DND-41 (cell line): ENCODE measurements around the gene ANKRD13A.
A peak's percentile ranks its signal among the peaks of the same experiment; 100 is the strongest.

Experiments used
- ATAC-seq: fragments of 200-7000 bp; cut with Tn5 transposase; 3 replicates; pipeline ENCODE4 v1.9.1; 2021; ENCODE audit warnings: low read depth; ENCODE audit not compliant: insufficient read depth
- DNase-seq: peaks from one replicate; pipeline ENCODE4 v3.0.0-alpha.2; 2020
- H2AFZ ChIP-seq: 2 replicates; pipeline ENCODE4 v1.6.0; 2012; ENCODE audit warnings: low read depth, low read length
- H3K27ac ChIP-seq: 2 replicates; pipeline ENCODE4 v1.5.1; 2012; ENCODE audit warnings: low read length, inconsistent platforms
- H3K27me3 ChIP-seq: fragments of 200-600 bp; sonication (generic); 2 replicates; pipeline ENCODE4 v1.6.0; 2012; ENCODE audit warnings: low read length, mild to moderate bottlenecking, inconsistent platforms; ENCODE audit not compliant: insufficient read depth, poor library complexity
- H3K36me3 ChIP-seq: 2 replicates; pipeline ENCODE4 v1.5.1; 2012; ENCODE audit warnings: low read length, inconsistent platforms; ENCODE audit not compliant: insufficient read depth
- H3K4me1 ChIP-seq: 2 replicates; pipeline ENCODE4 v1.5.1; 2012; ENCODE audit warnings: mild to moderate bottlenecking, low read length; ENCODE audit not compliant: insufficient read depth
- H3K4me2 ChIP-seq: 2 replicates; pipeline ENCODE4 v1.6.0; 2012; ENCODE audit warnings: mild to moderate bottlenecking, moderate library complexity, low read length, inconsistent platforms; ENCODE audit not compliant: insufficient read depth
- H3K4me3 ChIP-seq, 2 experiments: fragments of 200-600 bp in 1 of 2; shearing (Covaris generic) in 1 of 2; 2 replicates each; pipeline ENCODE4 v1.5.1; 2012 to 2016; ENCODE audit warnings: inconsistent platforms in 2 of 2, low read length in 2 of 2, mild to moderate bottlenecking in 2 of 2, low read depth in 1 of 2, moderate library complexity in 1 of 2
- H3K79me2 ChIP-seq: 2 replicates; pipeline ENCODE4 v1.6.0; 2012; ENCODE audit warnings: low read length, inconsistent platforms; ENCODE audit not compliant: insufficient read depth
- H3K9ac ChIP-seq: 2 replicates; pipeline ENCODE4 v1.6.0; 2012; ENCODE audit warnings: low read depth, mild to moderate bottlenecking, inconsistent platforms, low read length, moderate library complexity
- H3K9me3 ChIP-seq: 2 replicates; pipeline ENCODE4 v1.5.1; 2012; ENCODE audit warnings: low read length, moderate library complexity, mild to moderate bottlenecking, inconsistent platforms; ENCODE audit not compliant: insufficient read depth, severe bottlenecking
- H4K20me1 ChIP-seq: 2 replicates; pipeline ENCODE4 v1.6.0; 2012; ENCODE audit warnings: low read length; ENCODE audit not compliant: insufficient read depth
- EZH2 ChIP-seq: IDR thresholded peaks from 3 replicates; pipeline ENCODE4 v1.6.1; 2012; ENCODE audit warnings: borderline replicate concordance, low read depth, mild to moderate bottlenecking, moderate library complexity, low read length, inconsistent platforms; ENCODE audit not compliant: severe bottlenecking
- TF ChIP-seq, protein P1 (sequence below): IDR thresholded peaks from 2 replicates; pipeline ENCODE4 v1.5.1; 2012; ENCODE audit warnings: borderline replicate concordance, low read length, moderate library complexity, mild to moderate bottlenecking; ENCODE audit not compliant: poor library complexity, severe bottlenecking; ENCODE audit errors: extremely low read depth

ANKRD13A gene

DNA sequence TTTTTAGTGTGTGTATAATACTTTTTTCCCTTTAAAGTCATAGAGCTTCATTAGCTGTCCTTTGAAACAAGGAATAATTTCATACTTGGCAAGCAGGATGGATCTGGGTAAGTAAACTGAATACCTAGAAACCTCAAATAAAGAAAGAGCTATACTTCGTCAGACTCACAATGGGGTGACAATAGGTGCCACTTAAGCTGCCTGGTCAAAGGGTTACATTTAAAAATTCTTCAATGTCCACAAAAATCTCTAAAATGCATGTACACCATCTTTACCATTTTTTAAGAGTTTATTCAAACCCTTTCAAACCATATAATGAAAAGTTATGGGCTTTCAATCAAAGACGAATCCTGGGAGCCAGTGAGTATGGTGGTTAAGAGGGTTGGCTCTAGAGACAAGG lies 6.1 kb upstream of the ANKRD13A start:
- Histone ChIP-seq H3K27ac (no peak overlapping the region), H3K27me3 (no peaks in the 10 kb centered on the region), H3K79me2 (peaks cover 66% of the 10 kb centered on the region), H4K20me1 (peaks cover 12% of the 10 kb centered on the region; the same call in 1 of the 2 replicates), H3K4me3 (no peak overlapping the region), H3K9ac (no peak overlapping the region), H3K4me2 (peak overlapping the region; percentile 92; the same call in 1 of the 2 replicates), H3K36me3 (peaks cover 43% of the 10 kb centered on the region), H3K9me3 (no peaks in the 10 kb centered on the region), H2AFZ (no peak overlapping the region), H3K4me1 (peaks cover 33% of the 10 kb centered on the region)
- TF ChIP-seq EZH2 = no peak
- TF ChIP-seq, protein P1, sequence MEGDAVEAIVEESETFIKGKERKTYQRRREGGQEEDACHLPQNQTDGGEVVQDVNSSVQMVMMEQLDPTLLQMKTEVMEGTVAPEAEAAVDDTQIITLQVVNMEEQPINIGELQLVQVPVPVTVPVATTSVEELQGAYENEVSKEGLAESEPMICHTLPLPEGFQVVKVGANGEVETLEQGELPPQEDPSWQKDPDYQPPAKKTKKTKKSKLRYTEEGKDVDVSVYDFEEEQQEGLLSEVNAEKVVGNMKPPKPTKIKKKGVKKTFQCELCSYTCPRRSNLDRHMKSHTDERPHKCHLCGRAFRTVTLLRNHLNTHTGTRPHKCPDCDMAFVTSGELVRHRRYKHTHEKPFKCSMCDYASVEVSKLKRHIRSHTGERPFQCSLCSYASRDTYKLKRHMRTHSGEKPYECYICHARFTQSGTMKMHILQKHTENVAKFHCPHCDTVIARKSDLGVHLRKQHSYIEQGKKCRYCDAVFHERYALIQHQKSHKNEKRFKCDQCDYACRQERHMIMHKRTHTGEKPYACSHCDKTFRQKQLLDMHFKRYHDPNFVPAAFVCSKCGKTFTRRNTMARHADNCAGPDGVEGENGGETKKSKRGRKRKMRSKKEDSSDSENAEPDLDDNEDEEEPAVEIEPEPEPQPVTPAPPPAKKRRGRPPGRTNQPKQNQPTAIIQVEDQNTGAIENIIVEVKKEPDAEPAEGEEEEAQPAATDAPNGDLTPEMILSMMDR = no peak
- DNase-seq = no peak
- ATAC-seq = no peak

DNA sequence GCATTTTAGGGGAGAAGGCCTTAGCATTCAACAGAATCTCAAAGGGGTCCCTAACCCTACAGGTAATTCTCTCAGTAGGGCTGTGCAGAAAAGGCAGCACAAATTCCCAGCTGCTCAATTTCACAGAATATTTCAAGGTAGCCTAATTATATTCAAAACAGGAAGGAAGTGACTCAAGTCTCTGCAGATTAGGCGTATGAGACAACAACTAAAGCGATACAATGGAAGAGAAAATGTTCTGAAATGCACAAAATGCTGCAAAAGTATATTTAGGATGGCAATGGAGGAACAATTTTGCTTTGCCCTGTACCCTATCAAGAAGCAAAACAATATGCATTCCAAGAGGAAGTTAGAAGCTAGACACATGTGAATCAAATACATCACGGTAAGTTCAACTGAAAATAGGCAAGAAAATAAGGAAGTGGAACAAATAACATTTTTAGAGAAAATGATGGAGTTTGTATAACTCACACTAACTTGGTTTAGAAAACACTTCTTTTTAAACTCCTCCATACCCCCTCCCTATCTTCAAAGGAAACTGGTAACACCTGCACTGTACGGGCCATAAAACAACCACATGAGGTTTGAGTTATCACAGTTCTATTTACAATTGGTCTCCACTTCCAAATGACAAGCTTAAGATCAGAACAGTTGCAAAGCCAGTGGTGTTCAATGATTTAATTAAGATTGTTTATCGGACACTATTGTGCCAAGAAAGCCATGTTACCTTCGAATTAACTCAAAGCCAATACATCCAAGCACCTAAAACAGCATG lies 4.6 kb upstream of the ANKRD13A start:
- Histone ChIP-seq H3K27me3 (no peaks in the 10 kb centered on the region), H4K20me1 (peaks cover 12% of the 10 kb centered on the region; the same call in 1 of the 2 replicates), H3K4me1 (peaks cover 42% of the 10 kb centered on the region), H2AFZ (peak overlapping the region; percentile 73; the same call in 1 of the 2 replicates), H3K9ac (peak overlapping the region; percentile 85), H3K27ac (peak overlapping the region; percentile 91), H3K79me2 (peaks cover 66% of the 10 kb centered on the region), H3K9me3 (no peaks in the 10 kb centered on the region), H3K4me2 (peak overlapping the region; percentile 92), H3K36me3 (peaks cover 28% of the 10 kb centered on the region), H3K4me3 (peak overlapping the region; percentile 79 to 84; a peak in 3 of 4 replicates)
- TF ChIP-seq, protein P1 = no peak
- TF ChIP-seq EZH2 = no peak
- DNase-seq (peak; percentile 29), ATAC-seq (peak; percentile 36)

DNA sequence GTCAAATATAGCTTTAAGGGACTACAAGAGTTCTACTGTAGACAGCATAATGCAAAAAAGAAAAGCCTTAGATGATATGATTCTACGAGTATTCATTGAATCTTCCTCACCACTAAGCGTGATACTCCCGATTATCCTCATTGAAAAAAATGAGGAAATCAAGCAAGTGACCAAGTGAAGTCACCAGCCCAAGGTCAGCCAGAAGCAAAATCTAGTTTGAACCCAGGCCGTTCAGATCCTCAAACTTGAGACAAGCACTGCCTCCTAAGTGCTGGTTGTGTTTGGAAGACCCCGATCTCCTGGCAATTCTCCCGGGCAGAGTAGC lies 3.9 kb upstream of the ANKRD13A start:
- Histone ChIP-seq H3K27ac (peak overlapping the region; percentile 91), H3K4me1 (peaks cover 48% of the 10 kb centered on the region), H4K20me1 (peaks cover 18% of the 10 kb centered on the region; the same call in 1 of the 2 replicates), H3K9ac (peak overlapping the region; percentile 85), H2AFZ (peak overlapping the region; percentile 73), H3K9me3 (no peaks in the 10 kb centered on the region), H3K4me2 (peak overlapping the region; percentile 92), H3K27me3 (no peaks in the 10 kb centered on the region), H3K36me3 (peaks cover 21% of the 10 kb centered on the region; the same call in 1 of the 2 replicates), H3K79me2 (peaks cover 70% of the 10 kb centered on the region), H3K4me3 (peak overlapping the region; percentile 79 to 84)
- ATAC-seq (no peak), DNase-seq (no peak)
- TF ChIP-seq, protein P1 = no peak
- TF ChIP-seq EZH2 = no peak
